H7 (cell line): ENCODE measurements around the gene XRN1. TPM values are rescaled to one million over a fixed set of nuclear protein-coding genes. Genes with fewer than 3 reads are reported as not detected.

ENCODE experiments used
- total RNA-seq: library from RNA; depleted of rRNA; stranded (reverse); fragments of >200 nt; shearing (Covaris generic); gene quantifications from 2 replicates; pipeline ENCODE4 v1.2.3, GENCODE V29; 2014; rRNA removed

The XRN1 gene
- total RNA-seq, 1 experiment from 2014 or later: 7.1 TPM

Other genes with a start within 250 kb of the XRN1 start
- 6.6 and 7.2 TPM in 2 replicates for gene GK5, start 222.5 kb downstream of the XRN1 start, total RNA-seq
- 18.3 and 29.9 TPM in 2 replicates for gene ATR, start 130.7 kb upstream of the XRN1 start, total RNA-seq
- 13.8 and 21.5 TPM in 2 replicates for gene PLS1, start 148.4 kb upstream of the XRN1 start, total RNA-seq